ENCODE results near the gene KRTAP24-1.

The KRTAP24-1 gene

GRCh38 chr21:30234643-30235042 is 48.1 kb downstream of the KRTAP24-1 start:
- no peak for DNase-seq (ENCODE audit: extremely low read depth in 1 of 2, low read depth in 1 of 2)

GRCh38 chr21:30234050-30234449 is 48.7 kb downstream of the KRTAP24-1 start:
- no peak for DNase-seq (ENCODE audit: extremely low read depth in 1 of 2, low read depth in 1 of 2)

- DNase-seq (ENCODE audit: extremely low read depth in 1 of 2, low read depth in 1 of 2): no peak
These were observed 49.3 kb downstream of the KRTAP24-1 start for GRCh38 chr21:30233228-30234020.

- DNase-seq (ENCODE audit: extremely low read depth in 1 of 2, low read depth in 1 of 2): no peak
These were observed 50.7 kb downstream of the KRTAP24-1 start for GRCh38 chr21:30232011-30232410.
